ENCODE measurements around the gene DAB2.

GRCh38 chr5:39333104-39333503, 91.7 kb downstream of the DAB2 start:
- TF ChIP-seq CTCF (conservative IDR thresholded peaks at IDR 0.05; ENCODE audit: low read length) (no peak), EZH2phosphoT487 (IDR thresholded peaks at IDR 0.05; ENCODE audit: borderline replicate concordance, low read depth, low read length) (no peak)
